Adrenal gland (tissue), 12 donors: Measurements from ENCODE around the gene STXBP3. TPM values are rescaled to one million over a fixed set of nuclear protein-coding genes. Genes with fewer than 3 reads are reported as not detected.

Source experiments
- DNase-seq, 7 donors: peaks; one replicate each; pipeline ENCODE4 v3.0.0-alpha.2; 2019 to 2020
- H3K27ac ChIP-seq, 5 donors: fragments of 200-600 bp; sonication (generic) in 4 of 5; 1 replicate in 3 of 5; 2 replicates in 2 of 5; pipeline versions ENCODE4 v1.5.1 to v1.8.0; 2016 to 2020; ENCODE audit warnings: mild to moderate bottlenecking in 1 of 5
- H3K27me3 ChIP-seq: fragments of 200-600 bp; 2 replicates; pipeline ENCODE4 v1.8.0; 2021
- H3K36me3 ChIP-seq, 2 donors: fragments of 200-600 bp; replicated peaks in 1 of 2; 1 replicate in 1 of 2; 2 replicates in 1 of 2; pipeline versions ENCODE4 v1.5.1 to v1.8.0; 2018 to 2022
- H3K4me1 ChIP-seq, 2 donors: fragments of 200-600 bp; replicated peaks in 1 of 2; 1 replicate in 1 of 2; 2 replicates in 1 of 2; pipeline versions ENCODE4 v1.5.1 to v1.8.0; 2018 to 2021
- H3K4me3 ChIP-seq, 4 donors: fragments of 200-600 bp; sonication (generic) in 3 of 4; one replicate each; pipeline ENCODE4 v1.5.1; 2016 to 2018
- H3K9me3 ChIP-seq, 3 donors: fragments of 200-600 bp; sonication (generic) in 1 of 3; replicated peaks in 1 of 3; 1 replicate in 2 of 3; 2 replicates in 1 of 3; pipeline versions ENCODE4 v1.5.1 to v1.8.0; 2016 to 2021
- POLR2A ChIP-seq, 2 donors: fragments of 450-650 bp; IDR thresholded peaks; one replicate each; pipeline ENCODE4 v1.6.1; 2017; ENCODE audit warnings: antibody characterized with exemption in 2 of 2, mild to moderate bottlenecking in 2 of 2, moderate library complexity in 1 of 2
- WGBS, 4 donors: extraction: QIAGEN DNeasy Blood & Tissue Kit in 2 of 4; methylation state at CpG; one replicate each; pipeline versions ENCODE4 v1.1.5 to v1.1.7; 2013 to 2017; 5-methylcytosine and 5-hydroxymethylcytosine counted together
- intact Hi-C, 2 donors: fragments of 100-400 bp; cut with DNase I; formaldehyde crosslinking; loops; one replicate each; pipeline versions ENCODE4 v1.14.1 to v1.15.0; 2022 to 2023
- polyA plus RNA-seq, 3 donors: library from polyadenylated mRNA; stranded (reverse); fragments of 200-250 nt in 2 of 3; fragments of 350-450 nt in 1 of 3; fragmentation: Illumina TruSeq in 1 of 3; extraction: RNeasy Lipid Tissue Mini Kit (QIAGEN cat#74804) in 1 of 3; gene quantifications; one replicate each; pipeline ENCODE4 v1.2.3, GENCODE V29; 2013 to 2014
- total RNA-seq, 9 donors: library from RNA; depleted of rRNA in 4 of 9; stranded (reverse); fragments of >200 nt in 4 of 9; fragments of 120-200 nt in 1 of 9; fragmentation: NEBNext Ultra II Directional in 1 of 9; extraction: Animal tissue kit (Norgen Biotek cat#: 25700) in 1 of 9; gene quantifications; one replicate each; pipeline versions ENCODE4 v1.1.0 to v1.2.4, GENCODE V29; 2013 to 2023
- TF ChIP-seq, protein P1 (sequence below), 6 experiments: fragments of 450-650 bp in 4 of 6; fragments of 200-600 bp in 2 of 6; sonication (generic) in 1 of 6; IDR thresholded peaks; 1 replicate in 5 of 6; 2 replicates in 1 of 6; pipeline versions ENCODE4 v1.5.1 to v1.8.0; 2016 to 2021; ENCODE audit warnings: antibody characterized with exemption in 6 of 6, mild to moderate bottlenecking in 2 of 6, moderate library complexity in 1 of 6
- donor health status: healthy with polysubstance abuse.
- donor health status: Bipolar disorder and iron deficiency.
- donor health status: DM: yes; HTN: yes; CAD: no.
- donor health status: DM: no; HTN: no; CAD: no.
- donor health status: DM: no; HTN: no; CAD: no.
- donor health status: DM: yes; HTN: yes; CAD: no.

STXBP3 gene
- total and polyA plus RNA-seq, 12 donors: 35.1 to 63.2 (median 43.8) TPM

DNA sequence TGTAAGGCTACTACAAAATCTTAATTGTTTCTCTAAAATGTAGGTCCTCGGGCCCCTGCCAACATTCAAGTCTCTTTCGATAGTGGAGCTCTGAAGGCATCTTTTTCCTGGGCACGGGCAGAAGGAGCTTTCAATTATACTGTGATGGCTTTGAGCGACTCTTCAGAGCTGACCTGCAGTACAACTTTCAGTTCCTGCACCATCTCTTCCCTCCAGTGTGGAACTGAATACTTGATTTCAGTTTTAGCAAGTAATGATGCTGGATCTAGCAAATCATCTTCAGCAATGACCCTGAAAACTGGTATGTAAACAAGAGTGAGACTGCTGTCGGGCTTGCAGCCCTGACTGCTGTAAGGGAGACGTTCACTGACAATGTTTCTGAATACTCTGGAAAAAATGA lies 24.2 kb upstream of the STXBP3 start:
- Histone ChIP-seq H3K9me3 (no peaks in the 10 kb centered on the region), H3K4me3 (peak overlapping the region in 1 of 4 donors; percentile 3), H3K36me3 (no peaks in the 10 kb centered on the region), H3K4me1 (no peaks in the 10 kb centered on the region), H3K27me3 (no peaks in the 10 kb centered on the region), H3K27ac (peak overlapping the region in 1 of 5 donors; percentile 24)
- intact Hi-C loops: no loop called here
- no peak for DNase-seq
- WGBS, 4 donors: 43 to 47% (median 45%) methylated on average over 6 of the region's 6 CpGs
- TF ChIP-seq POLR2A (IDR thresholded peaks at IDR 0.05): no peak
- TF ChIP-seq, protein P1, sequence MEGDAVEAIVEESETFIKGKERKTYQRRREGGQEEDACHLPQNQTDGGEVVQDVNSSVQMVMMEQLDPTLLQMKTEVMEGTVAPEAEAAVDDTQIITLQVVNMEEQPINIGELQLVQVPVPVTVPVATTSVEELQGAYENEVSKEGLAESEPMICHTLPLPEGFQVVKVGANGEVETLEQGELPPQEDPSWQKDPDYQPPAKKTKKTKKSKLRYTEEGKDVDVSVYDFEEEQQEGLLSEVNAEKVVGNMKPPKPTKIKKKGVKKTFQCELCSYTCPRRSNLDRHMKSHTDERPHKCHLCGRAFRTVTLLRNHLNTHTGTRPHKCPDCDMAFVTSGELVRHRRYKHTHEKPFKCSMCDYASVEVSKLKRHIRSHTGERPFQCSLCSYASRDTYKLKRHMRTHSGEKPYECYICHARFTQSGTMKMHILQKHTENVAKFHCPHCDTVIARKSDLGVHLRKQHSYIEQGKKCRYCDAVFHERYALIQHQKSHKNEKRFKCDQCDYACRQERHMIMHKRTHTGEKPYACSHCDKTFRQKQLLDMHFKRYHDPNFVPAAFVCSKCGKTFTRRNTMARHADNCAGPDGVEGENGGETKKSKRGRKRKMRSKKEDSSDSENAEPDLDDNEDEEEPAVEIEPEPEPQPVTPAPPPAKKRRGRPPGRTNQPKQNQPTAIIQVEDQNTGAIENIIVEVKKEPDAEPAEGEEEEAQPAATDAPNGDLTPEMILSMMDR (IDR thresholded peaks at IDR 0.05): no peak

DNA sequence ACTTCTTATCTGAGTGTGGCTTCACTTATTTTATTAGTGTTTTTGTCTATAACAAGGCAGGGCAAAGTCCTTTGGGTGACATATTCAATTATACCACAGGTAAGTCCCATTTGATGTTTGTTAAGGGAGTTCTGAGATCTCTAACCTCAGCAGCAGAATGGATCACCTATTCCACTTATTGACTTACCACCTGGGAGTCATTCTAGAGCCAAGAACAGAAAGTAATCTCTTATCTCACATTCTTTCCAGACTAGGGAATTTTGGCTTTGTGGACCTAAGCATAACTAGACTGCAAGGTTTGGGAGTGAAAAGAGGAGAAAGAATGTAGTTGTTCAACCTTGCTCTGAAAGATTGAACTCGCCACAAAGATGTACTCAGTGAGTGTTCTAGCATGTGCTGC lies 20.6 kb upstream of the STXBP3 start:
- TF ChIP-seq, protein P1 (IDR thresholded peaks at IDR 0.05): no peak
- no peak for TF ChIP-seq POLR2A (IDR thresholded peaks at IDR 0.05)
- Histone ChIP-seq H3K36me3 (no peaks in the 10 kb centered on the region), H3K27me3 (no peaks in the 10 kb centered on the region), H3K4me3 (no peak overlapping the region), H3K27ac (no peak overlapping the region), H3K4me1 (no peaks in the 10 kb centered on the region), H3K9me3 (no peaks in the 10 kb centered on the region)
- WGBS, 4 donors: 87 to 91% (median 89%) methylated on average over 1 of the region's 1 CpG
- intact Hi-C loops: no loop called here
- no peak for DNase-seq

DNA sequence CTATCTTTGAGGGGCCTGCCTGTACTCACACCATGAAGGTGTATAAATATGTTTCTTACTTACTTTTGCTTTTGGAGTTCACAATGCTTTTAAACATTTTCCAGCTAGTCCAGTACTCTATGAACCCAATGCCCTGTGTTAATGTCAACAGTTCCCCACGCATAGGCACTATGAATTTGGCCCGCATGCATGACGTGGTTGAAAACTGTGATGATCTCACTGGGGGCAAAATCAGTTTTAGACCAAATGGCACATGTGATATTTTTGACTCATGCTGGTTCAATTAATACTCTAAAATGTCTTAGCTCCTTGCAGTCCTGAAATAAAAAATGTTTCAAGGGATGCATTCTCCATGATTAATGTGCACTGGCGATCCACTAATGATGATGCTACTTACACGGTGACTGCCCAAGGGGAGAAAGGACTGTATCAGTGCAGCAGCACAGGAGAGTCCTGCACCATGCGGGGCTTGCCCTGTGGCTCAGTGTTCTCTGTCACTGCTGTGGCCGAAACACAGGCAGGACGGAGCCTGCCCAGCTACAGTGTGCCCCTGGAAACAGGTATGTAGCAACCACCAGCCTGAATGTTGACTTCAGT lies 18.0 kb upstream of the STXBP3 start:
- TF ChIP-seq, protein P1 (IDR thresholded peaks at IDR 0.05): no peak
- TF ChIP-seq POLR2A (IDR thresholded peaks at IDR 0.05): no peak
- 78 to 88% (median 81%) methylated on average over 8 of the region's 8 CpGs for WGBS, 4 donors
- DNase-seq: no peak
- Histone ChIP-seq H3K27me3 (no peaks in the 10 kb centered on the region), H3K4me1 (no peaks in the 10 kb centered on the region), H3K9me3 (no peaks in the 10 kb centered on the region), H3K4me3 (no peak overlapping the region), H3K36me3 (no peaks in the 10 kb centered on the region), H3K27ac (no peak overlapping the region)
- intact Hi-C loops: no loop called here

DNA sequence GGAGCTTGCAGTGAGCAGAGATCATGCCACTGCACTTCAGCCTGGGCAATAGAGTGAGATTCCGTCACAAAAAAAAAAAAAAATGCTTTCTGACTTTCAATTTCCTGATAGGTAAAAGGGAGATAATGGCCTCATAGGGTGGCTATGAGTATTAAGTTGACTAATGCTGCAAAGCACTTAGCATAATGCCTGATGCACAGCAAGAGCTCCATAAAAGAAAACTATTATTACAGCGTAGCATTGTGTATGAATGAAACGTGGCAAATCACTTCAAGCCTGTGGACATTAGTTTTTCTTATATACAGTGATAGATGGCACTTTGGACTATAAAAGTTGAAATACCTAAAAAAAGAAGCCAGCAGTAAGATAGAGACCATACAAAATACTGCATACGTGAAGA lies 17.0 kb upstream of the STXBP3 start:
- intact Hi-C loops: no loop called here
- TF ChIP-seq, protein P1 (IDR thresholded peaks at IDR 0.05): no peak
- TF ChIP-seq POLR2A (IDR thresholded peaks at IDR 0.05): no peak
- no peaks in the 10 kb centered on the region for H3K9me3 ChIP-seq
- no peak for DNase-seq
- 83 to 91% (median 84%) methylated on average over 4 of the region's 4 CpGs for WGBS, 4 donors
- no peaks in the 10 kb centered on the region for H3K36me3 ChIP-seq
- no peak overlapping the region for H3K27ac ChIP-seq
- H3K4me3 ChIP-seq: no peak overlapping the region
- no peaks in the 10 kb centered on the region for H3K4me1 ChIP-seq
- H3K27me3 ChIP-seq: no peaks in the 10 kb centered on the region
